ENCODE measurements around the gene UBE2V1. TPM values are rescaled to one million over a fixed set of nuclear protein-coding genes. Genes with fewer than 3 reads are reported as not detected.
"Not testable (repeated sequence)": the region's sequence is repeated elsewhere in the genome, so short reads cannot be mapped to it uniquely, and the experiment has no call there.

The UBE2V1 gene
- polyA plus RNA-seq, 1 experiment, result 171 TPM

DNA sequence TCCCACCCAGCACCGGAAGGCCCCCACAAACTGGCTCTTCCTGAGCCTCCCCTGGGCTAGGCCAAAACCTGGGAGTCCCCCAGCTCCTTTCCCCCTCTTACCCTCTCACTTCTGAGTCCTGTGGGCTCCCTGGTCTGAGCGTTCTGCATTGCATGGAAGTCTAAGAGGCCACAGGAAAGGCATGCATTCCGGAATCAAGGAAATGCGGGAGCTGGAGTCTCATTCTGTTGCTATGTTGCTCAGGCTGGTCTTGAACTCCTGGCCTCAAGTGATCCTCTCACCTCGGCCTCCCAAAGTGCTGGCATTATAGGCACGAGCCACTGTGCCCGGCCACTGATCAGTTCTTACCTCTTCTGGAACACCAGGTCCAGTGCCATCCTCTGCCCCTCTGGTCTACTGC, 45.9 kb downstream of the UBE2V1 start:
- Histone ChIP-seq H3K27ac (ENCODE audit: low read depth, low read length) (no peak overlapping the region), H3K4me3 (ENCODE audit: low read depth, low read length) (no peak overlapping the region), H3K27me3 (ENCODE audit: control insufficient read depth, insufficient read depth, low read length) (no peaks in the 10 kb centered on the region), H3K9me3 (ENCODE audit: control insufficient read depth, insufficient read depth, low read length) (no peaks in the 10 kb centered on the region)
- TF ChIP-seq, protein P1, sequence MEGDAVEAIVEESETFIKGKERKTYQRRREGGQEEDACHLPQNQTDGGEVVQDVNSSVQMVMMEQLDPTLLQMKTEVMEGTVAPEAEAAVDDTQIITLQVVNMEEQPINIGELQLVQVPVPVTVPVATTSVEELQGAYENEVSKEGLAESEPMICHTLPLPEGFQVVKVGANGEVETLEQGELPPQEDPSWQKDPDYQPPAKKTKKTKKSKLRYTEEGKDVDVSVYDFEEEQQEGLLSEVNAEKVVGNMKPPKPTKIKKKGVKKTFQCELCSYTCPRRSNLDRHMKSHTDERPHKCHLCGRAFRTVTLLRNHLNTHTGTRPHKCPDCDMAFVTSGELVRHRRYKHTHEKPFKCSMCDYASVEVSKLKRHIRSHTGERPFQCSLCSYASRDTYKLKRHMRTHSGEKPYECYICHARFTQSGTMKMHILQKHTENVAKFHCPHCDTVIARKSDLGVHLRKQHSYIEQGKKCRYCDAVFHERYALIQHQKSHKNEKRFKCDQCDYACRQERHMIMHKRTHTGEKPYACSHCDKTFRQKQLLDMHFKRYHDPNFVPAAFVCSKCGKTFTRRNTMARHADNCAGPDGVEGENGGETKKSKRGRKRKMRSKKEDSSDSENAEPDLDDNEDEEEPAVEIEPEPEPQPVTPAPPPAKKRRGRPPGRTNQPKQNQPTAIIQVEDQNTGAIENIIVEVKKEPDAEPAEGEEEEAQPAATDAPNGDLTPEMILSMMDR (IDR thresholded peaks at IDR 0.05; ENCODE audit: low read depth, low read length), result no peak
- ChIA-PET POLR2A (no interaction called here), CTCF (interaction anchor here (10.7 kb wide), 1 partner anchor 87 kb away, joined by 419 read pairs; the partner anchor contains the start of gene SNAI1)
- no peak for DNase-seq (ENCODE audit: low read depth, low spot score)

DNA sequence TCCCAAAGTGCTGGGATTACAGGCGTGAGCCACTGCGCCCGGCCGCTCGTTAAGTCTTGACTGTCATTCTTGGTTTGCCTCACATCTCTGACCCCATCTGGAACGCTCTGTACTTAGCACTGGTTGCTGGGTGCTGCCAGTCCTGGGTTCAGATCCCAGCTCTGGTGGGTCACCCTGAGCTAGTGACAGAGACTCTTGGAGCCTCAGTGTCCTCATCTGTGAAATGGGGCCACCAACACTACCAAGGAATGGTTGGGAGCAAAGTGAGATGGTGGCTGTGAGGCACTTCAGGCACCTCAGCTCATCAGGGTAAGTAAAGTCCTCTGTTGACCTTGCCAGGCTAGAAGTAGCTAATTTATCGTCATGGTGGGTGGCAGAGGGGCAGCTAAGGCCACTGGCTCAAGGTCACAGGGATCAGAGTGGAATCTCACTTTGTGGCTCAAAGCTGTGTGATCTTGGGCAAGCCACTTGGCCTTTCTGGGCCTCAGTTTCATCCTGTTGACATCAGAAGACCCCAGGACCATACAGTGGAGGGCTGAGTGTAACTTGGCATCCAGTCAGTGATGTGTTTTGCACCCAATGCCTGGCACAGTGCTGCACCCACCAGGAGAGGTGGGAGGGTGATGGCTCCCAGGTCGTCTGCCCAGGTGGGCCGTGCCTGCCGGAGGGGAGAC, 46.7 kb downstream of the UBE2V1 start:
- no peak overlapping the region for H3K4me3 ChIP-seq (ENCODE audit: low read depth, low read length)
- ChIA-PET CTCF (interaction anchor here (1.8 kb wide), 1 partner anchor 87 kb away, joined by 9 read pairs; no protein-coding TSS in a partner anchor), POLR2A (no interaction called here)
- TF ChIP-seq, protein P1 (IDR thresholded peaks at IDR 0.05; ENCODE audit: low read depth, low read length), result no peak
- DNase-seq (ENCODE audit: low read depth, low spot score), result no peak
- H3K9me3 ChIP-seq (ENCODE audit: control insufficient read depth, insufficient read depth, low read length), result no peaks in the 10 kb centered on the region
- H3K27ac ChIP-seq (ENCODE audit: low read depth, low read length), result no peak overlapping the region
- no peaks in the 10 kb centered on the region for H3K27me3 ChIP-seq (ENCODE audit: control insufficient read depth, insufficient read depth, low read length)

DNA sequence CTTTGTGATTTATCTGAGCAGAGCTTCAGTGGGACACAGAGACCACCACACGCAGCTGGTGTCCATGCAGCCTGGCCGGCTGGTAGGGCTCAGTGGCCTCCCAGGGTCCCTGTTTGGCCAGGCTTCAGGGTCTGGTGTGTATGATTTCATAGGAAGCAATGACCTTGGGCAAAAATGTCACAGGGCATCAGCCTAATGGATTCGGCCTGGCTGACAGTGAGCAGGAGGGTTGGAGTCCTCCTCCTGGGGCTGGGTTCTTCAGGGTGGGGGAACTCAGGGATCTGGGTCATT, 47.7 kb downstream of the UBE2V1 start:
- Histone ChIP-seq H3K4me3 (ENCODE audit: low read depth, low read length) (no peak overlapping the region), H3K27ac (ENCODE audit: low read depth, low read length) (no peak overlapping the region), H3K9me3 (ENCODE audit: control insufficient read depth, insufficient read depth, low read length) (no peaks in the 10 kb centered on the region), H3K27me3 (ENCODE audit: control insufficient read depth, insufficient read depth, low read length) (no peaks in the 10 kb centered on the region)
- CTCF ChIA-PET, result interaction anchor here (1.8 kb wide), 1 partner anchor 86 kb away, joined by 9 read pairs; no protein-coding TSS in a partner anchor
- no peak for DNase-seq (ENCODE audit: low read depth, low spot score)
- POLR2A ChIA-PET, result interaction anchor here (0.6 kb wide), 1 partner anchor 101 kb away, joined by 5 read pairs; no protein-coding TSS in a partner anchor
- TF ChIP-seq, protein P1 (IDR thresholded peaks at IDR 0.05; ENCODE audit: low read depth, low read length), result no peak

DNA sequence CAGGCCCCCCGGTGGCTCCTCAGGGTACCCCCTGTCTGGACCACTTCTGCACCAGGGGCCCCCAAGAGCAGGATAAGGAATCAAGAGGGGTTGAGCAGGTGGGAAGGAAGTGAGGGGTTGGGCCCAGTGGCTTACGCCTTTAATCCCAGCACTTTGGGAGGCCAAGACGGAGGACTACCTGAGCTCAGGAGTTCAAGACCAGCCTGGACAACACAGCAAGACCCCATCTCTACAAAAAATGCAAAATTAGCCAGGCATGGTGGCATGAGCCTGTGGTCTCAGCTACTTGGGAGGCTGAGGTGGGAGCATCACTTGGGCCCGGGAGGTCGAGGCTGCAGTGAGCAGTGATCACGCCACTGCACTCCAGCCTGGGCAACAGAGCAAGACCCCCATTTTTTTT, 49.2 kb downstream of the UBE2V1 start:
- H3K27ac ChIP-seq (ENCODE audit: low read depth, low read length); DNase-seq (ENCODE audit: low read depth, low spot score); H3K9me3 ChIP-seq (ENCODE audit: control insufficient read depth, insufficient read depth, low read length); H3K27me3 ChIP-seq (ENCODE audit: control insufficient read depth, insufficient read depth, low read length); POLR2A ChIA-PET; H3K4me3 ChIP-seq (ENCODE audit: low read depth, low read length): not testable (repeated sequence)
- CTCF ChIA-PET, result interaction anchor here (0.7 kb wide), 1 partner anchor 85 kb away, joined by 3 read pairs; no protein-coding TSS in a partner anchor

DNA sequence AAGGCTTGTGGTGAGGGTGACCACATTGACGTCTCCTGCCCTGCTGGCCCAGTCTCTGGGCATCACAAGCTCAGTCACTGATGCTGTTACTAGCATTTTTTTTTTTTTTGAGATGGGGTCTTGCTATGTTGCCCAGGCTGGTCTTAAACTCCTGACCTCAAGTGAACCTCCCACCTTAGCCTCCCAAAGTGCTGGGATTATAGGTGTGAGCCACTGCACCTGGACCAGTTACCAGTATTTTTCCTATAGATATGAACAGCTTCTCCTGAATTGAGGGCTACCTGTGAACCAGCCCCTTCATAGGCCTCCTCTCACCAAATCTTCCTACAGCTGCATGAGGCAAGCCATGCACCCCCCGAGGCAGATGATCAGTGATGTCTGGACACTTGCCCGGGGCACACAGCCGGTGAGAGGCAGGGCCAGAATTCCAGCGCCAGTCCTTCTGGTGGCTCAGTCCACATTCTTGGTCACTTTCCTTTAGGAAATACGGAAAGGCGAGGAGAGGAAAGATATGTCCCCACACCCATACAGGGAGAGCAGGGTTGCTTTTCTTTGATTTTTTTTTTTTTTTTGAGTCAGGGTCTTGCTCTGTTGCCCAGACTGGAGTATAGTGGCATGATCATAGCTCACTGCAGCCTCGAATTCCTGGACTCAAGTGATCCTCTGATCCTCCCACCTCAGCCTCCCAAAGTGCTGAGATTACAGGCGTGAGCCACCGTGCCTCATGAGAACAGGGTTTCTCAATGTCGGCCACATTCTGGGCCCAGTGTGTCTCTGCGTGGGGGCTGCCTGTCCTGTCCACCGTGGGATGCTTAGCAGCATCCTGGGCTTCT, 50.7 kb downstream of the UBE2V1 start:
- POLR2A ChIA-PET, result interaction anchor here (0.7 kb wide), 1 partner anchor 106 kb away, joined by 7 read pairs; no protein-coding TSS in a partner anchor

More for the DNA sequence above, 50.7 kb downstream of the UBE2V1 start:
- no peaks in the 10 kb centered on the region for H3K27me3 ChIP-seq (ENCODE audit: control insufficient read depth, insufficient read depth, low read length)
- TF ChIP-seq, protein P1 (IDR thresholded peaks at IDR 0.05; ENCODE audit: low read depth, low read length), result no peak
- DNase-seq (ENCODE audit: low read depth, low spot score), result no peak
- CTCF ChIA-PET, result interaction anchor here (0.6 to 3.8 kb wide), 3 partner anchors 9 to 82 kb away, joined by 3 to 33 read pairs (median 7); no protein-coding TSS in a partner anchor
- H3K9me3 ChIP-seq (ENCODE audit: control insufficient read depth, insufficient read depth, low read length), result no peaks in the 10 kb centered on the region
- no peak overlapping the region for H3K4me3 ChIP-seq (ENCODE audit: low read depth, low read length)
- no peak overlapping the region for H3K27ac ChIP-seq (ENCODE audit: low read depth, low read length)
